Gastroesophageal sphincter (tissue), 4 donors: ENCODE data around the gene TGM3. TPM values are rescaled to one million over a fixed set of nuclear protein-coding genes. Genes with fewer than 3 reads are reported as not detected.

ENCODE experiments used
- ATAC-seq: fragments of 150-250 bp; one replicate; pipeline ENCODE4 v1.9.1; 2016; ENCODE audit warnings: mild to moderate bottlenecking, moderate library complexity
- H3K27ac ChIP-seq, 4 donors: fragments of 200-600 bp; sonication (generic) in 3 of 4; 1 replicate in 3 of 4; 2 replicates in 1 of 4; pipeline ENCODE4 v1.5.1; 2016 to 2019
- H3K27me3 ChIP-seq: fragments of 200-600 bp; sonication (generic); one replicate; pipeline ENCODE4 v1.5.1; 2019
- H3K36me3 ChIP-seq, 2 donors: fragments of 200-600 bp; sonication (generic); one replicate each; pipeline ENCODE4 v1.5.1; 2019; ENCODE audit warnings: control low read depth in 1 of 2
- H3K4me1 ChIP-seq, 3 donors: fragments of 200-600 bp; sonication (generic); 1 replicate in 2 of 3; 2 replicates in 1 of 3; pipeline ENCODE4 v1.5.1; 2016 to 2019; ENCODE audit warnings: control low read depth in 2 of 3
- H3K4me3 ChIP-seq, 2 donors: fragments of 200-600 bp; sonication (generic); one replicate each; pipeline ENCODE4 v1.5.1; 2019; ENCODE audit warnings: mild to moderate bottlenecking in 1 of 2, moderate library complexity in 1 of 2
- H3K9me3 ChIP-seq, 3 donors: fragments of 200-600 bp; sonication (generic); one replicate each; pipeline ENCODE4 v1.5.1; 2017 to 2019; ENCODE audit warnings: control low read depth in 2 of 3
- CTCF ChIP-seq, 4 experiments: fragments of 200-600 bp in 2 of 4; fragments of 450-650 bp in 2 of 4; sonication (generic) in 1 of 4; IDR thresholded peaks; one replicate each; pipeline ENCODE4 v1.5.1; 2017 to 2019; ENCODE audit warnings: antibody characterized with exemption in 4 of 4, mild to moderate bottlenecking in 2 of 4, moderate library complexity in 2 of 4
- EP300 ChIP-seq: sonication (generic); formaldehyde crosslinking; IDR thresholded peaks from one replicate; pipeline ENCODE4 v1.6.1; 2017; ENCODE audit warnings: antibody characterized with exemption, mild to moderate bottlenecking
- POLR2A ChIP-seq, 2 donors: fragments of 450-650 bp; IDR thresholded peaks; one replicate each; pipeline ENCODE4 v1.6.1; 2017; ENCODE audit warnings: antibody characterized with exemption in 2 of 2, mild to moderate bottlenecking in 2 of 2, moderate library complexity in 1 of 2
- POLR2AphosphoS5 ChIP-seq: sonication (generic); formaldehyde crosslinking; IDR thresholded peaks from one replicate; pipeline ENCODE4 v1.6.1; 2017; ENCODE audit warnings: antibody characterized with exemption
- WGBS, 2 donors: methylation state at CpG; one replicate each; pipeline ENCODE4 v1.1.5; 2018; ENCODE audit warnings: low coverage in 1 of 2; 5-methylcytosine and 5-hydroxymethylcytosine counted together
- total RNA-seq, 4 donors: library from RNA; depleted of rRNA; stranded (reverse); fragments of >200 nt; gene quantifications; one replicate each; pipeline ENCODE4 v1.1.0, GENCODE V29; 2016

TGM3 gene
- total RNA-seq, 4 donors from 2014 or later = 1.1 to 46.7 (median 4.1) TPM

- Histone ChIP-seq H3K9me3 (no peaks in the 10 kb centered on the region), H3K27me3 (peaks cover 39% of the 10 kb centered on the region), H3K4me3 (no peak overlapping the region), H3K4me1 (no peaks in the 10 kb centered on the region), H3K36me3 (no peaks in the 10 kb centered on the region), H3K27ac (no peak overlapping the region)
- peak; percentile 36 for ATAC-seq
- WGBS, 2 donors = 60 to 89% methylated on average over 1 to 5 of the region's 8 CpGs
- TF ChIP-seq EP300 (no peak), POLR2A (IDR thresholded peaks at IDR 0.05) (no peak), CTCF (IDR thresholded peaks at IDR 0.05) (no peak), POLR2AphosphoS5 (no peak)
These were observed 3.2 kb upstream of the TGM3 start for GRCh38 chr20:2292416-2293110.

- no peaks in the 10 kb centered on the region for H3K4me1 ChIP-seq
- WGBS, 2 donors = 80 to 97% methylated on average over 1 to 6 of the region's 11 CpGs
- no peaks in the 10 kb centered on the region for H3K9me3 ChIP-seq
- H3K36me3 ChIP-seq = no peaks in the 10 kb centered on the region
- no peak overlapping the region for H3K4me3 ChIP-seq
- peaks cover 42% of the 10 kb centered on the region for H3K27me3 ChIP-seq
- H3K27ac ChIP-seq = no peak overlapping the region
- ATAC-seq = no peak
- TF ChIP-seq POLR2A (IDR thresholded peaks at IDR 0.05) = no peak
- no peak for TF ChIP-seq EP300
- no peak for TF ChIP-seq POLR2AphosphoS5
- TF ChIP-seq CTCF (IDR thresholded peaks at IDR 0.05) = no peak
These were observed 2.3 kb upstream of the TGM3 start for GRCh38 chr20:2293486-2293885.

- 75% methylated on average over 4 of the region's 4 CpGs; no CpG with 5 or more reads in 1 of the 2 donors for WGBS, 2 donors
- H3K27me3 ChIP-seq = peaks cover 42% of the 10 kb centered on the region
- TF ChIP-seq CTCF (IDR thresholded peaks at IDR 0.05) (no peak), EP300 (no peak), POLR2AphosphoS5 (no peak), POLR2A (IDR thresholded peaks at IDR 0.05) (no peak)
- ATAC-seq = no peak
- H3K36me3 ChIP-seq = no peaks in the 10 kb centered on the region
- no peaks in the 10 kb centered on the region for H3K9me3 ChIP-seq
- no peaks in the 10 kb centered on the region for H3K4me1 ChIP-seq
- no peak overlapping the region for H3K27ac ChIP-seq
- H3K4me3 ChIP-seq = no peak overlapping the region
These were observed 1.8 kb upstream of the TGM3 start for GRCh38 chr20:2293971-2294370.

GRCh38 chr20:2295286-2295685 lies 515 bp upstream of the TGM3 start:
- 20 to 56% methylated on average over 2 to 5 of the region's 7 CpGs for WGBS, 2 donors
- Histone ChIP-seq H3K4me3 (no peak overlapping the region), H3K4me1 (no peaks in the 10 kb centered on the region), H3K9me3 (no peaks in the 10 kb centered on the region), H3K27me3 (peaks cover 32% of the 10 kb centered on the region), H3K27ac (no peak overlapping the region), H3K36me3 (no peaks in the 10 kb centered on the region)
- TF ChIP-seq POLR2AphosphoS5 (no peak), CTCF (IDR thresholded peaks at IDR 0.05) (no peak)
- ATAC-seq = no peak
